Heart right ventricle (tissue), 16 donors: ENCODE data around the gene FUNDC1. TPM values are rescaled to one million over a fixed set of nuclear protein-coding genes. Genes with fewer than 3 reads are reported as not detected.

Experiments used
- ATAC-seq, 8 donors: fragments of 200-7000 bp; cut with Tn5 transposase; one replicate each; pipeline ENCODE4 v1.9.1; 2020; ENCODE audit warnings: mild to moderate bottlenecking in 8 of 8, moderate library complexity in 8 of 8, moderate number of reproducible peaks in 1 of 8
- DNase-seq, 2 donors: peaks; one replicate each; pipeline ENCODE4 v3.0.0-alpha.2; 2020
- H3K27ac ChIP-seq, 10 donors: fragments of 200-600 bp; sonication (generic) in 2 of 10; one replicate each; pipeline versions ENCODE4 v1.5.0 to v1.8.0; 2020 to 2022; ENCODE audit warnings: mild to moderate bottlenecking in 3 of 10
- H3K27me3 ChIP-seq, 7 donors: fragments of 200-600 bp; one replicate each; pipeline ENCODE4 v1.8.0; 2021 to 2022; ENCODE audit warnings: mild to moderate bottlenecking in 2 of 7
- H3K36me3 ChIP-seq, 9 donors: fragments of 200-600 bp; sonication (generic) in 1 of 9; one replicate each; pipeline versions ENCODE4 v1.5.0 to v1.8.0; 2020 to 2022; ENCODE audit warnings: mild to moderate bottlenecking in 2 of 9
- H3K4me1 ChIP-seq, 9 donors: fragments of 200-600 bp; sonication (generic) in 1 of 9; one replicate each; pipeline versions ENCODE4 v1.5.0 to v1.8.0; 2020 to 2022; ENCODE audit warnings: mild to moderate bottlenecking in 4 of 9
- H3K4me3 ChIP-seq, 10 donors: fragments of 200-600 bp; sonication (generic) in 2 of 10; one replicate each; pipeline versions ENCODE4 v1.5.0 to v1.8.0; 2020 to 2022; ENCODE audit warnings: mild to moderate bottlenecking in 7 of 10, moderate library complexity in 2 of 10
- H3K9me3 ChIP-seq, 11 donors: fragments of 200-600 bp in 10 of 11; sonication (generic) in 2 of 11; one replicate each; pipeline versions ENCODE4 v1.5.0 to v1.8.0; 2013 to 2022; ENCODE audit warnings: mild to moderate bottlenecking in 2 of 11, control low read depth in 1 of 11, moderate library complexity in 1 of 11
- WGBS, 2 donors: extraction: QIAGEN DNeasy Blood & Tissue Kit; methylation state at CpG; one replicate each; pipeline ENCODE4 v1.1.7; 2013; ENCODE audit warnings: inconsistent platforms in 1 of 2; 5-methylcytosine and 5-hydroxymethylcytosine counted together
- intact Hi-C, 10 donors: fragments of 100-400 bp; cut with DNase I; formaldehyde crosslinking; loops; one replicate each; pipeline versions ENCODE4 v1.11.1 to v1.14.2; 2022
- polyA plus RNA-seq, 2 donors: library from polyadenylated mRNA; stranded (reverse); fragments of 200-250 nt; gene quantifications; one replicate each; pipeline ENCODE4 v1.2.3, GENCODE V29; 2013
- total RNA-seq, 10 donors: library from RNA; stranded (reverse); fragmentation: NEBNext Ultra II Directional in 3 of 10; extraction: Animal tissue kit (Norgen Biotek cat#: 25700) in 3 of 10; gene quantifications; one replicate each; pipeline versions ENCODE4 v1.2.1 to v1.2.4, GENCODE V29; 2021 to 2023
- TF ChIP-seq, protein P1 (sequence below), 9 donors: fragments of 200-600 bp; sonication (generic) in 2 of 9; IDR thresholded peaks; one replicate each; pipeline versions ENCODE4 v1.5.0 to v1.8.0; 2021 to 2022; ENCODE audit warnings: antibody characterized with exemption in 9 of 9, mild to moderate bottlenecking in 5 of 9, moderate library complexity in 1 of 9
- donor health status: Arrhythmogenic right ventricular cardiomyopathy.
- donor health status: ischemic (EF 13 %, LVEDD 7.1; RV severe dilation, severe dysfunction).
- donor health status: healthy with polysubstance abuse.
- donor health status: DM: no; HTN: yes; CAD: no.
- donor health status: DM: no; HTN: no; CAD: no.
- donor health status: ischemic (EF 25% LVEDD 6.9; RV normal size, moderate dysfunction).
- donor health status: ischemic (EF 25% LVEDD 5.7; RV mildly dilated, moderate dysfunction).
- donor health status: healthy.
- donor health status: DM: yes; HTN: yes; CAD: no.
- donor health status: Ischemic cardiomyopathy.
- donor health status: ischemic (EF 35%, LVEDD 5.7; RV mildly dilated, moderate dysfunction).
- donor health status: nonischemic (EF 11% LVEDD 7.7; RV severe dilation, severe dysfunction).
- donor health status: DM: yes; HTN: yes; CAD: no.
- donor health status: PGD.
- donor health status: ischemic (EF 29% LVEDD 5.4; RV normal size, mild dysfunction).
- donor health status: nonischemic (EF 23%, LVEDD 6.1; RV moderate dilation, normal function).

Gene FUNDC1
- total and polyA plus RNA-seq, 12 donors = 17.8 to 32.1 (median 26.4) TPM

DNA sequence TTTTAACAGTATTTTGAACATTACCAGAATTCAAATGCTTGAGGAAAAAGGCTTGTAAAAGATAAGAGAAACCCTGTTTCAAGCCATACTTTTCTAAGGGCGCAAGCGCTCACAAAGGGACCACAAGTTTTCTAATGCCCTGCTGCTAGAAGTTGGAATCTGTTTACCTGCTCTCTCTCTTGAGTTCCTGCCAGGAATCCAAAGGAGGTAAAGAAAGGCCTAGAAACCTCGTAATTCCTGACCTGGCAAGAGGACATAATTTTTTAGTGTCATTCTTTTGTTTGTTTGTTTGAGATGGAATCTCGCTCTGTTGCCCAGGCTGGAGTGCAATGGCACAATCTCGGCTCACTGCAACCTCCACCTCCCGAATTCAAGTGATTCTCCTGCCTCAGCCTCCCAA is 1.4 kb upstream of the FUNDC1 start:
- 97 to 99% methylated on average over 6 of the region's 6 CpGs for WGBS, 2 donors
- Histone ChIP-seq H3K4me1 (peaks cover 0 to 19% (median 10%) of the 10 kb centered on the region in 9 donors), H3K27ac (no peak overlapping the region), H3K4me3 (no peak overlapping the region), H3K36me3 (no peaks in the 10 kb centered on the region), H3K27me3 (peaks cover 0 to 8% (median 0%) of the 10 kb centered on the region in 7 donors), H3K9me3 (no peaks in the 10 kb centered on the region)
- TF ChIP-seq, protein P1, sequence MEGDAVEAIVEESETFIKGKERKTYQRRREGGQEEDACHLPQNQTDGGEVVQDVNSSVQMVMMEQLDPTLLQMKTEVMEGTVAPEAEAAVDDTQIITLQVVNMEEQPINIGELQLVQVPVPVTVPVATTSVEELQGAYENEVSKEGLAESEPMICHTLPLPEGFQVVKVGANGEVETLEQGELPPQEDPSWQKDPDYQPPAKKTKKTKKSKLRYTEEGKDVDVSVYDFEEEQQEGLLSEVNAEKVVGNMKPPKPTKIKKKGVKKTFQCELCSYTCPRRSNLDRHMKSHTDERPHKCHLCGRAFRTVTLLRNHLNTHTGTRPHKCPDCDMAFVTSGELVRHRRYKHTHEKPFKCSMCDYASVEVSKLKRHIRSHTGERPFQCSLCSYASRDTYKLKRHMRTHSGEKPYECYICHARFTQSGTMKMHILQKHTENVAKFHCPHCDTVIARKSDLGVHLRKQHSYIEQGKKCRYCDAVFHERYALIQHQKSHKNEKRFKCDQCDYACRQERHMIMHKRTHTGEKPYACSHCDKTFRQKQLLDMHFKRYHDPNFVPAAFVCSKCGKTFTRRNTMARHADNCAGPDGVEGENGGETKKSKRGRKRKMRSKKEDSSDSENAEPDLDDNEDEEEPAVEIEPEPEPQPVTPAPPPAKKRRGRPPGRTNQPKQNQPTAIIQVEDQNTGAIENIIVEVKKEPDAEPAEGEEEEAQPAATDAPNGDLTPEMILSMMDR (IDR thresholded peaks at IDR 0.05) = no peak
- ATAC-seq (no peak), DNase-seq (no peak)
- intact Hi-C loops = loop anchor here in 1 of 10 donors (5.0 kb wide), 1 partner anchor 328 kb away; the partner anchor contains the start of gene KDM6A

DNA sequence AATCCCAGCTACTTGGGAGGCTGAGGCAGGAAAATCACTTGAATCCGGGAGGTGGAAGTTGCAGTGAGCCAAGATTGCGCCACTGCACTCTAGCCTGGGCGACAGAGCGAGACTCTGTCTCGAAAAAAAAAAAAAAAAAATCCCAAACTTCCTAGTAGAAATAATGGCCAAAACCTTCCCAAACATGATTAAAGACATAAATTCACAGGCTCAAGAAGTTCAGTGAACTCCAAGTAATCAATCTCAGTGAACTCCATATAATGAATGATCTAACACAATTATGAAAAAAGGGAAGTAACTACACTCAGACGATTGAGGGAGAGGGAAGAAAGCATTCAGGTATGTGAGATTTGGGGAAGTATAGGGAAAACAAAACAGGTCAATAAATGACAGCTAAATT is 6.5 kb downstream of the FUNDC1 start:
- 82 to 88% methylated on average over 5 to 6 of the region's 6 CpGs for WGBS, 2 donors
- DNase-seq (no peak), ATAC-seq (no peak)
- Histone ChIP-seq H3K27me3 (no peaks in the 10 kb centered on the region), H3K36me3 (peaks cover 0 to 29% (median 0%) of the 10 kb centered on the region in 9 donors), H3K4me1 (peaks cover 0 to 9% (median 3%) of the 10 kb centered on the region in 9 donors), H3K27ac (no peak overlapping the region), H3K9me3 (no peaks in the 10 kb centered on the region), H3K4me3 (no peak overlapping the region)
- TF ChIP-seq, protein P1 (IDR thresholded peaks at IDR 0.05) = no peak
- intact Hi-C loops = no loop called here

DNA sequence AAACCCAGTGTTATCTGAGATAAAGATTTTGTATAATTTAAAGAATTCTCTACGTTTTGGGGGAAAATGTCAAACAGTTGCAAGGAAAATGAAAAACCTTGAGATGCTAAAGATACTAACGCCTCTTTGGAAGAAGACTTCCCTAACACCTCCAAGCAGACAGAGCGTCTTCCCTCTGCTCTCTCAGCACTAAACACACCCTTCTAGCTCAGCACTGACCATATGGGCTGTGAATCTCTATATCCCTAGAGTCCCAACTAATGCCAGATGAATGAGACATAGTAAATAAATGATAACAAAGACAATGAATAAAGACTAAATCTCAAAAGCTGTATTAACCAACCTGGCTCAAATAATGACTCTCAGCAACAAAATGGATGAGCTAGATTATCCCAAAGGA is 13.3 kb downstream of the FUNDC1 start:
- 74 to 77% methylated on average over 3 of the region's 3 CpGs for WGBS, 2 donors
- Histone ChIP-seq H3K4me1 (no peaks in the 10 kb centered on the region), H3K9me3 (no peaks in the 10 kb centered on the region), H3K36me3 (peaks cover 0 to 4% (median 0%) of the 10 kb centered on the region in 9 donors), H3K4me3 (no peak overlapping the region), H3K27me3 (no peaks in the 10 kb centered on the region), H3K27ac (no peak overlapping the region)
- ATAC-seq = no peak
- TF ChIP-seq, protein P1 (IDR thresholded peaks at IDR 0.05) = no peak
- intact Hi-C loops = no loop called here
- DNase-seq = no peak

DNA sequence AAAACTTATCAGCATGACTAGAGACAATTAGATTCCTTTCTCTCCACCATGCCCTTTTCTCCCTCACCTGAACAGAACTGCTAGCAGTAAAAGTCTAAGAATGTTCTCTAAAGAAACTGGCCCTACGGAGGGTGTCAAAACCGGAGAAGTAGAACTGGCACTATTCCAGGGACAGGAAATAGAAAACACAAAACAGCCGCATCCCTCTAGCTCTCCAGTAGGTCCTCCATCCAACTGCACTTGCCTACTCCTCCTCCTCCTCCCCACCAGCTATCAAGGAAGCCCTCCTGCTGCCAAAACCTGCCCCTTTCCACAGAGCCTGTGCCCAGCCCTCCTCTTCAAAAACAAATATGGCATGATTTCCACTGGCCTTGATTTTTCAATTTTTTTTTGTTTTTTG is 28.4 kb downstream of the FUNDC1 start:
- intact Hi-C loops = no loop called here
- H3K36me3 ChIP-seq = no peaks in the 10 kb centered on the region
- no peak overlapping the region for H3K27ac ChIP-seq
- H3K4me1 ChIP-seq = no peaks in the 10 kb centered on the region
- H3K4me3 ChIP-seq = no peak overlapping the region
- TF ChIP-seq, protein P1 (IDR thresholded peaks at IDR 0.05) = no peak
- peaks cover 0 to 22% (median 0%) of the 10 kb centered on the region in 7 donors for H3K27me3 ChIP-seq
- no peaks in the 10 kb centered on the region for H3K9me3 ChIP-seq
- 31 to 45% methylated on average over 3 of the region's 3 CpGs for WGBS, 2 donors
- ATAC-seq (no peak), DNase-seq (no peak)
